IPS-20b (cell line): Measurements from ENCODE around the gene WASF3.

Experiments
- H3K27ac ChIP-seq: one replicate; pipeline ENCODE4 v1.5.1; 2013; ENCODE audit warnings: low read length
- H3K27me3 ChIP-seq: 2 replicates; pipeline ENCODE4 v1.6.1; 2013; ENCODE audit warnings: mild to moderate bottlenecking, low read length, inconsistent platforms; ENCODE audit not compliant: insufficient read depth
- H3K36me3 ChIP-seq: 2 replicates; pipeline ENCODE4 v1.6.1; 2013; ENCODE audit warnings: low read depth, mild to moderate bottlenecking, inconsistent platforms, low read length, moderate library complexity; ENCODE audit not compliant: insufficient read depth
- H3K4me1 ChIP-seq: 2 replicates; pipeline ENCODE4 v1.6.1; 2013; ENCODE audit warnings: mild to moderate bottlenecking, control low read depth, inconsistent platforms, low read length, moderate library complexity; ENCODE audit not compliant: insufficient read depth
- H3K4me3 ChIP-seq: 2 replicates; pipeline ENCODE4 v1.5.1; 2013; ENCODE audit warnings: mild to moderate bottlenecking, low read length, inconsistent platforms
- H3K9ac ChIP-seq: 2 replicates; pipeline ENCODE4 v1.6.1; 2013; ENCODE audit warnings: low read depth, mild to moderate bottlenecking, inconsistent platforms, low read length, moderate library complexity
- H3K9me3 ChIP-seq: 2 replicates; pipeline ENCODE4 v1.6.1; 2013; ENCODE audit warnings: mild to moderate bottlenecking, low read depth, low read length, inconsistent platforms; ENCODE audit not compliant: insufficient read depth

The WASF3 gene

GRCh38 chr13:26591672-26592071 is 34.2 kb downstream of the WASF3 start:
- Histone ChIP-seq H3K4me3 (no peak overlapping the region), H3K36me3 (no peaks in the 10 kb centered on the region), H3K27ac (no peak overlapping the region), H3K27me3 (no peaks in the 10 kb centered on the region), H3K9ac (no peak overlapping the region), H3K4me1 (peaks cover 18% of the 10 kb centered on the region; the same call in 1 of the 2 replicates), H3K9me3 (no peaks in the 10 kb centered on the region)

DNA sequence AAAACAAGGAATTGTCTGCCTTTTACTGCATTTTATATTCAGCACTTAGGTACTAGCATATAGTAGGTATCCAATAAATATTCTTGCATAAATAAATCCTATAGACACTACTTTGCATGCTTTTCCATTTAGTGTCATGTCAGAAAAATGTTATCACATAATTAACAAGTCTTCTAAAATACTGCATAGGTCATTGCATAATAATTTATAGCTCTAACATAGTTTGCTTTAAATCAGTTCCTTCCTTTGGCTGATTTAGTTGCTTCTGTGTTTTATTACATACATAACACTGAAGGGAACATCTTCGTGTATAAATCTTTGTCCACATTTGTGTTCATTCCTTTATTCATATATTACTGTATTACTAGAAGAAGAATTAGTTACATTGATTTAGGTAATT is 36.2 kb downstream of the WASF3 start:
- H3K4me3 ChIP-seq, result no peak overlapping the region
- no peak overlapping the region for H3K9ac ChIP-seq

GRCh38 chr13:26594363-26594762 is 36.9 kb downstream of the WASF3 start:
- no peaks in the 10 kb centered on the region for H3K27me3 ChIP-seq
- H3K27ac ChIP-seq, result no peak overlapping the region
- H3K4me1 ChIP-seq, result peaks cover 18% of the 10 kb centered on the region; the same call in 1 of the 2 replicates
- no peaks in the 10 kb centered on the region for H3K36me3 ChIP-seq
- H3K9ac ChIP-seq, result no peak overlapping the region
- H3K4me3 ChIP-seq, result no peak overlapping the region
- no peaks in the 10 kb centered on the region for H3K9me3 ChIP-seq

More for the DNA sequence above, 36.2 kb downstream of the WASF3 start:
- Histone ChIP-seq H3K27ac (no peak overlapping the region), H3K9me3 (no peaks in the 10 kb centered on the region), H3K36me3 (no peaks in the 10 kb centered on the region), H3K27me3 (no peaks in the 10 kb centered on the region), H3K4me1 (peaks cover 18% of the 10 kb centered on the region; the same call in 1 of the 2 replicates)

DNA sequence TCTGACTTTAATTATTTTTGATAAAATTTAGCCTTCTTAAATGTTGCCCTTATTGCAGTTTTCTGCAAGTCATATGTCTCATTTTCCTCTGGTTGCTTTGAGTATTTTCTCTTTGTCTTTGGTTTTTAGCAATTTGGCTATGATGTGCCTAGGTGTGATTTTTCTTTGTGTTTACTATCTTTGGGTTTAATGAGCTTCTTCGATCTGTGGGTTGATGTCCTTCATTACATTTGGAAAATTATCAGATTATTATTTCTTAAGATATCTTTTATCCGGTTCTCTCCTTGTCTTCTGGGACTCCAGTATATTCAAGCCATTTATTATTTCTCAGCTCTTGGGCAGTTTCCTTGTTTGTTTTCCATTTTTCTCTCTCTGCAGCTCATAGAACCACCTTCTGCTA is 39.0 kb downstream of the WASF3 start:
- Histone ChIP-seq H3K36me3 (no peaks in the 10 kb centered on the region), H3K4me1 (peaks cover 16% of the 10 kb centered on the region; the same call in 1 of the 2 replicates), H3K4me3 (no peak overlapping the region), H3K9me3 (no peaks in the 10 kb centered on the region), H3K9ac (no peak overlapping the region), H3K27ac (no peak overlapping the region), H3K27me3 (no peaks in the 10 kb centered on the region)

DNA sequence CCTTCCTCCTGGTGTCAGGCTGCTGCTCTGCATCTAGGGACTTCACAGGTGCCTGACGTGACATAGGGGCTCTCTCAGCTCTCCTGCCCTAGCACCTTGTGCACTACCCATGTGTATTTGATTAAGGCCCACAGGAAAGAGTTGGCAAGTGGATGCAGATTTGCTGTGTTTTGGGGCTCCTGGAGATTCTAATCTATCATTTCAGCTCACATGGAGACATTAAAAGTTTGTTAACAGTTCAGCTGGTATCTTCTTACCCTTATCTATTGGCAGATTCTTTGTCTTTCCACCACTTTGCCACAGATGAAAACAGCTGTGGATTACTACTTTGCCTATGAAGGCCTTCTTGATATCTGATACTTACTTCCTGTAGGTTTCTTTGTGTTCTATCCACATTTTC is 41.9 kb downstream of the WASF3 start:
- H3K9ac ChIP-seq, result no peak overlapping the region
- no peak overlapping the region for H3K4me3 ChIP-seq
- H3K27ac ChIP-seq, result no peak overlapping the region
- H3K36me3 ChIP-seq, result no peaks in the 10 kb centered on the region
- no peaks in the 10 kb centered on the region for H3K4me1 ChIP-seq
- no peaks in the 10 kb centered on the region for H3K27me3 ChIP-seq
- H3K9me3 ChIP-seq, result no peaks in the 10 kb centered on the region

DNA sequence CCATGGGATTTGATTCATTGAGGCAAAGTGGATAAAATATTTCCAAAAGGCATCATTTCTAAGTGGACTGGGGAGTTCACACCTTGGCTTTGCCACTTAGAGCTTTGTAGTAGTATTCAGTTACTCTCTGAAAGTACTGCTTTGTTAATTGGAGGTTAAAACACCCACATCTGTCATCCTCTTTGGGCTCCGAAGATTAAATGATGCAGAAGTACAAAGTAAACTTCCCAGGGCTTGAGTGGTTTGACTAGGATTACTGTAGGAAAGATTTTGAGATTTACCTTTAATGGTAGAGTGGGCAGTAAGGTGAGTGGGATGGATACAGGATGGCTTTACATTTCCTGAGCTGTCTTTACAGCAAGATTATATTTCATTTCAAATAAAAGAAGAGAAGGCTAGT is 42.4 kb downstream of the WASF3 start:
- no peak overlapping the region for H3K9ac ChIP-seq
- H3K4me3 ChIP-seq, result no peak overlapping the region
- no peak overlapping the region for H3K27ac ChIP-seq
- H3K27me3 ChIP-seq, result no peaks in the 10 kb centered on the region
- H3K4me1 ChIP-seq, result no peaks in the 10 kb centered on the region
- no peaks in the 10 kb centered on the region for H3K9me3 ChIP-seq
- no peaks in the 10 kb centered on the region for H3K36me3 ChIP-seq

DNA sequence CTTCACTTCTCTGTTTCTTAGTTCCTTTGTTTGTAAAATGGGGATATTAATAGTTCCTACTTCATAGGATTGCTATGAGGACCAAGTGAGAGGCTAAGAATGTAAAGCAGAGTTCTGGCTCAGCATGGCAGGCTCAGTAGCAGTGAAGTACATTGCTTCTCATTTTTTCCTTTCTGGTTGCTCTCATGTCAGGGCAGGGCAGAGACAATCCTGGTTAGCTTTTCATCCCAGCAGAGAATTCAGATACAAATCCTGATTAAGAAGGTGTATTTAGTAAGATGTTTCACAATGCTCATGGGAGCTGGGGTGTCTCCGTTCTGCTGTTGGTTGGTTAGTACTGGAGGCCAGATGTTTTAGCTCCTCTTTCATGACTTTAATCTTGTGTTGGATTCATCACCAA is 42.9 kb downstream of the WASF3 start:
- Histone ChIP-seq H3K4me3 (no peak overlapping the region), H3K9me3 (no peaks in the 10 kb centered on the region), H3K36me3 (no peaks in the 10 kb centered on the region), H3K4me1 (no peaks in the 10 kb centered on the region), H3K9ac (no peak overlapping the region), H3K27me3 (no peaks in the 10 kb centered on the region), H3K27ac (no peak overlapping the region)

GRCh38 chr13:26601669-26602068 is 44.2 kb downstream of the WASF3 start:
- H3K4me1 ChIP-seq, result no peaks in the 10 kb centered on the region
- H3K9ac ChIP-seq, result no peak overlapping the region
- no peak overlapping the region for H3K27ac ChIP-seq
- H3K4me3 ChIP-seq, result no peak overlapping the region
- H3K9me3 ChIP-seq, result no peaks in the 10 kb centered on the region
- H3K27me3 ChIP-seq, result no peaks in the 10 kb centered on the region
- no peaks in the 10 kb centered on the region for H3K36me3 ChIP-seq

DNA sequence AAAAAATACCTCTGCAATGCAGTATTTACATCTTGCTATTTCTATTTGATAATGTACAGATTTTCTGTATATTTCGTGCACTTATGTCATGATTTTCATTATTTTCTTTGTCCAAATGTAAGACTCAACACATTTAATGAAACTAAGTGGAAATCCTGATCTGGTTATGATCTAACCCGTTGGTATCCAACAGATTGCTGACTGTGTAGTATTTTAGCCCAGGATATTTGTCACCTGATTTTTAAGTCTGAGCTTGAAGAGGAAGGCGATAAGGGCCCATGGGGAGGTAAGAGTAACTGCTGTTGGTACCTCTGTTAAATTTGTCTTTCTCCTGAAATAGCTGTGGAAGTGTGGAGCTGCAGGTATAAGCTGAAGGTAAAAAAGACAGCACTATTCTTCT is 45.3 kb downstream of the WASF3 start:
- Histone ChIP-seq H3K27ac (no peak overlapping the region), H3K4me3 (no peak overlapping the region), H3K36me3 (no peaks in the 10 kb centered on the region), H3K9ac (no peak overlapping the region), H3K4me1 (no peaks in the 10 kb centered on the region), H3K27me3 (no peaks in the 10 kb centered on the region), H3K9me3 (no peaks in the 10 kb centered on the region)

DNA sequence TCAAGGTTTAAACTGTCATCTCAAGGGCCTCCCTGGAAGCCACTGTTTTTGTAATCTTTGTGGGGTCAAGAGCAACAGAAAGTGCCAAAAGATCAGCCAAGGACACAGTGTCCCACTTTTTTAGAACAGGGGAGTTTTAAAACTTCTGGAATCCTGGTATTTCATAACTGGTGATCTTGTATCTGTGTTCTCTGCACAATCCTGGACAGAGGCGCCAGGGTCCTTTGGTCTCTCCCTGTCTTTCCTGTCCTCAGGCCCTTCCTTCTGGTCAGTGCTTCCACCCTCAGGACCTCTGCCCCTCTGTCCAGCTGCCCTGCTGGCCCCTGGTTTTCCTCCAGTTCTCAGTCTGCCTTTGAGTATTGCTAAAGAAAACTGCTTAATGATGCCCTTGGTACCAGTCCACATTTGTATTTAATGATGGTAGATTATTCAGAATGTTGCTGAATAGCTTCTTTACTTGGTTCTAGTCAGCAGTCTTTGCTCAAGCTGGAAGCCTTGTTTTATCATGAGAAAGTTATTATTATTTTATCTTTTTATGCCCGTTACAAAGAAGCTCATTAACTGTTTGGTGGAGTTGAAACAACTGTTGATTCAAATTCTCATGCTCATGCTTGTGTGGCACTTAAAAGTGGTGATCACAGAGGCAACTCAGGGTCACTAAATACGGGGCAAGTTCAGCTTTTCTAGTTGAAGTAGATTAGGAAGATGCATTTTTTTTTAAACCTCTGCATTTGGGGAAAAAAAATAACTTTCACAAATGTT is 47.5 kb downstream of the WASF3 start:
- Histone ChIP-seq H3K9me3 (no peaks in the 10 kb centered on the region), H3K36me3 (no peaks in the 10 kb centered on the region), H3K27ac (no peak overlapping the region), H3K27me3 (no peaks in the 10 kb centered on the region), H3K9ac (no peak overlapping the region), H3K4me3 (no peak overlapping the region), H3K4me1 (no peaks in the 10 kb centered on the region)

- no peaks in the 10 kb centered on the region for H3K4me1 ChIP-seq
- no peak overlapping the region for H3K4me3 ChIP-seq
- H3K9ac ChIP-seq, result no peak overlapping the region
- no peaks in the 10 kb centered on the region for H3K36me3 ChIP-seq
- no peaks in the 10 kb centered on the region for H3K27me3 ChIP-seq
- H3K9me3 ChIP-seq, result no peaks in the 10 kb centered on the region
- H3K27ac ChIP-seq, result no peak overlapping the region
Observed at GRCh38 chr13:26605845-26606244, 48.4 kb downstream of the WASF3 start.

- no peaks in the 10 kb centered on the region for H3K36me3 ChIP-seq
- no peaks in the 10 kb centered on the region for H3K9me3 ChIP-seq
- H3K27me3 ChIP-seq, result no peaks in the 10 kb centered on the region
- H3K4me1 ChIP-seq, result no peaks in the 10 kb centered on the region
- no peak overlapping the region for H3K9ac ChIP-seq
- H3K27ac ChIP-seq, result no peak overlapping the region
- no peak overlapping the region for H3K4me3 ChIP-seq
Observed at GRCh38 chr13:26606631-26607030, 49.1 kb downstream of the WASF3 start.
